Measurements from ENCODE around the gene PRDM5.

The PRDM5 gene

GRCh38 chr4:120902925-120903324 is 19.6 kb downstream of the PRDM5 start:
- DNase-seq, result no peak

- DNase-seq, result no peak
These were observed 20.8 kb downstream of the PRDM5 start for GRCh38 chr4:120901731-120902130.

GRCh38 chr4:120897981-120898719 is 24.4 kb downstream of the PRDM5 start:
- no peak for DNase-seq

GRCh38 chr4:120895554-120895953 is 27.0 kb downstream of the PRDM5 start:
- no peak for DNase-seq

- DNase-seq, result no peak
These were observed 29.2 kb downstream of the PRDM5 start for GRCh38 chr4:120893314-120893713.

- no peak for DNase-seq
These were observed 36.3 kb downstream of the PRDM5 start for GRCh38 chr4:120886191-120886590.

- DNase-seq, result no peak
These were observed 40.7 kb downstream of the PRDM5 start for GRCh38 chr4:120881846-120882245.

- no peak for DNase-seq
These were observed 41.2 kb downstream of the PRDM5 start for GRCh38 chr4:120881351-120881750.

GRCh38 chr4:120877021-120877420 is 45.5 kb downstream of the PRDM5 start:
- DNase-seq, result no peak

- DNase-seq, result no peak
These were observed 47.4 kb downstream of the PRDM5 start for GRCh38 chr4:120874792-120875774.

GRCh38 chr4:120873554-120873953 is 49.0 kb downstream of the PRDM5 start:
- no peak for DNase-seq

- no peak for DNase-seq
These were observed 51.4 kb downstream of the PRDM5 start for GRCh38 chr4:120871173-120871572.

GRCh38 chr4:120870279-120870673 is 52.2 kb downstream of the PRDM5 start:
- no peak for DNase-seq

GRCh38 chr4:120869613-120870278 is 52.8 kb downstream of the PRDM5 start:
- DNase-seq, result no peak

GRCh38 chr4:120867506-120867905 is 55.0 kb downstream of the PRDM5 start:
- DNase-seq, result no peak

GRCh38 chr4:120865985-120866384 is 56.5 kb downstream of the PRDM5 start:
- DNase-seq, result peak; percentile 62

- DNase-seq, result no peak
These were observed 57.6 kb downstream of the PRDM5 start for GRCh38 chr4:120864969-120865368.

GRCh38 chr4:120862432-120862831 is 60.1 kb downstream of the PRDM5 start:
- DNase-seq, result no peak

- no peak for DNase-seq
These were observed 60.7 kb downstream of the PRDM5 start for GRCh38 chr4:120861852-120862251.

GRCh38 chr4:120858776-120859175 is 63.8 kb downstream of the PRDM5 start:
- DNase-seq, result no peak

- no peak for DNase-seq
These were observed 65.2 kb downstream of the PRDM5 start for GRCh38 chr4:120857312-120857711.

GRCh38 chr4:120856294-120856693 is 66.2 kb downstream of the PRDM5 start:
- DNase-seq, result no peak

- no peak for DNase-seq
These were observed 67.1 kb downstream of the PRDM5 start for GRCh38 chr4:120855307-120856001.
